ENCODE results near the gene RALA.

- TF ChIP-seq IRF2 (CRISPR knock-in tag; IDR thresholded peaks at IDR 0.05) (no peak), RAD21 (CRISPR knock-in tag; IDR thresholded peaks at IDR 0.05) (no peak), ZKSCAN1 (IDR thresholded peaks at IDR 0.05; ENCODE audit: low read length) (no peak), BRCA1 (CRISPR knock-in tag; IDR thresholded peaks at IDR 0.05) (no peak), CTCF (CRISPR knock-in tag; IDR thresholded peaks at IDR 0.05) (no peak), HMG20A (CRISPR knock-in tag; IDR thresholded peaks at IDR 0.05; ENCODE audit: borderline replicate concordance) (no peak), CEBPB (IDR thresholded peaks at IDR 0.05; ENCODE audit: borderline replicate concordance, low read depth, low read length) (no peak), KMT2B (CRISPR knock-in tag; IDR thresholded peaks at IDR 0.05) (no peak), REXO4 (CRISPR knock-in tag; IDR thresholded peaks at IDR 0.05; ENCODE audit: borderline replicate concordance) (no peak)
- TF ChIP-seq, protein P1, sequence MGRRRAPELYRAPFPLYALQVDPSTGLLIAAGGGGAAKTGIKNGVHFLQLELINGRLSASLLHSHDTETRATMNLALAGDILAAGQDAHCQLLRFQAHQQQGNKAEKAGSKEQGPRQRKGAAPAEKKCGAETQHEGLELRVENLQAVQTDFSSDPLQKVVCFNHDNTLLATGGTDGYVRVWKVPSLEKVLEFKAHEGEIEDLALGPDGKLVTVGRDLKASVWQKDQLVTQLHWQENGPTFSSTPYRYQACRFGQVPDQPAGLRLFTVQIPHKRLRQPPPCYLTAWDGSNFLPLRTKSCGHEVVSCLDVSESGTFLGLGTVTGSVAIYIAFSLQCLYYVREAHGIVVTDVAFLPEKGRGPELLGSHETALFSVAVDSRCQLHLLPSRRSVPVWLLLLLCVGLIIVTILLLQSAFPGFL (CRISPR knock-in tag; IDR thresholded peaks at IDR 0.05) = no peak
These were observed 14.0 kb downstream of the RALA start for GRCh38 chr7:39637400-39637799.
